Stimulated activated CD8-positive, alpha-beta memory T cell treated with anti-CD3 and anti-CD28 coated beads, Interleukin-4, amount 100 ng/mL, for 48 hours (primary cell): ENCODE measurements around the gene CLIC4.
"Not testable (repeated sequence)": the region's sequence is repeated elsewhere in the genome, so short reads cannot be mapped to it uniquely, and the experiment has no call there.

Source experiments
- DNase-seq: peaks from one replicate; pipeline ENCODE4 v3.0.0-alpha.2; 2020

The CLIC4 gene

DNA sequence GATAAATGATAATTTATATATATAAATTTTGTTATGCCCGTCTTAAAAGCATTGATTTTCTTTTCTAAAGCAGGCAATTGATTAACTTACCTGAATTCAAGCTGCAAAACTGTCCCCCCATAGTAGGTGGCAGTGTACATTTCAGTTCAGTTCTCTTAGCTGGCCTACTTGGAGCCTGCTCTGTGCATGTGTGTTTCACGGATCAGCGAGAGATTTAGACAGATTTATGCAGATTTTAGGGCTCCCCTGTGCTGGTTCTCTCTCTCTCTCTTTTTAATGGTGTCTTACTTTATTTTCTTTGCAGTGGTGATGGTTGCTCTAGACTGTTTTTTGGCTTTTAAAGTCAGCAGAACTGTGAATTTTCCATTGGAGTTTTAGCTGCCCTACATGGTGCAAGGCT lies 30.7 kb downstream of the CLIC4 start:
- DNase-seq: no peak

DNA sequence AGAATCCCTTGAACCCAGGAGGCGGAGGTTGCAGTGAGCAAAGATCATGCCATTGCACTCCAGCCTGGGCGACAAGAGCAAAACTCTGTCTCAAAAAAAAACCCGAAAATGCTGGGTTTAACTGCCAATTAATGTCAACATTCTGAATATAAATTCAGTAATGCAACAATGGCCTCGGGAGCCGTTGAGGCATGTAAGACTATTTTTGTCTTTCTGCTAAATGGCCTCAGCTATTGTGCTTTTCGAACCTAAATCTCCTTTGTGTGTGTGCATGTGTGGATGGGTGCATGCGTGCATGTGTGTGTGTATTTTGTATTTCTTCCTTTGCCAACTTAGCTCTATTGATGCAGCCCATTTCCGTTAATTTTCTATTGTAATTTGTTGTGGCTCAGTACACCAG lies 31.6 kb downstream of the CLIC4 start:
- DNase-seq: no peak

DNA sequence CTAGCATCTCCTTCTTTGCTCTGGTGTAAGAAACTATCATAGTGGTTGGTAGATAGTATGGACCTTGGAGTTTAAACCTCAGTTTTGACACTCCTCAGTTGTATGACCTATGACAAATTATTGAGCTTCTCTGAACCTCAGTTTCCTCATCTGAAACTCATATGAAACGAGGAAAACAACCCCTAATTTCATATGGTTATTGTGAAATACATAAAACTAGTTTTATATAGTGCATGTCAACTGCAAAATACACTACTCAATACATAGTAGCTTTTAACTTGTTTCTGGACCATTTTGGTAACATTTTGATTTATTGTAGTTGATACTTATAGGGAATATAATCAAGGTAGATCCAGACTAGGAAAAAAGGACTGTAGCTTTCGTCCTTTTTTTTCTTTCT lies 32.9 kb downstream of the CLIC4 start:
- no peak for DNase-seq

DNA sequence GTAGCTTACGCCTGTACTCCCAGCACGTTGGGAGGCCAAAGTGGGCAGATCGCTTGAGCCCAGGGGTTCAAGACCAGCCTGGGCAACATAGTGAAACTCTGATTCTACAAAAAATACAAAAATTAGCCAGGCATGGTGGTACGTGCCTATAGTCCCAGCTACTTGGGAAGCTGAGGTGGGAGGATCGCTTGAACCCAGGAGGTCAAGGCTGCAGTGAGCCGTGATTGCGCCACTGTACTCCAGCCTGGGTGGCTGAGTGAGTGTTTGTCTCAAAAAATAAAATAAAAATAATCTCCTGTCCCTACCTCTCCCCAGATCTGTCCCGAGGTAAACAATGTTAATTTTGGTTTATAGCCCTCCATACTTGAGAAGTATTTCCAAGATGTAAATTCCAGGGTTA lies 34.0 kb downstream of the CLIC4 start:
- not testable (repeated sequence) for DNase-seq

DNA sequence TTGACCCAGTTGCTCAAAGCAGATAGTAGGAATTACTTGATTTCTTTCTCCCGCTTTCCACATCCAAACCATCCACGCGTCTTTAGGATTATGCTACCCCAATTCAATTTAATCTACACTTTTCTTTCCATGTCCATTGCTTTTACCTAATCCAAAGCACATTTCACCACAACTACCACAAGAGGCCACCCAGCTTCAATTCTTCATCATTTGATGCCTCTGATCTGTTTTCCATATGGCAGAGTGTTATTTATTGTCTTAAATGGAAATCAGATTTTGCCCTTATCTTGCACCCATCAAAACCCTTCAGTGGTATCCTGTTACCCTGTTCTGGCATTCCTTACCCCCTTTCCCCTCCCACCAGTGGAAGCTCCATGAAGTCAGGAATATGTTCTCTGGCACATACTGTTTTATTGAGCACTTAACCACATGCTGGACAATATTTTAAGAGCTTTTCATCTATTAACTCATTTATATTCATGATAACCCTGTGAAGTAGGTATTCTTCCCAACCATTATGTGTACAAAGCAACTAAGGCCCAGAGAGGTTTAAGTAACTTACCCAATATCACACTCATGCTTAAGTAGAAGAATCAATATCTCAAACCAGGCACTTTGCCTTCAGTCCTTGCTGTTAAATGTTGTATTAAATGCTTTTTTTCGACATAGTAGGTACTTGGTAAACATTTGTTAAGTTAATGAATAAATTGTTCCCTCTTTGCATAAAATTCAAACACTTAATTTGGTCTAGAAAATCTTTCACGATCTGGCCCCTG lies 34.6 kb downstream of the CLIC4 start:
- DNase-seq: no peak

DNA sequence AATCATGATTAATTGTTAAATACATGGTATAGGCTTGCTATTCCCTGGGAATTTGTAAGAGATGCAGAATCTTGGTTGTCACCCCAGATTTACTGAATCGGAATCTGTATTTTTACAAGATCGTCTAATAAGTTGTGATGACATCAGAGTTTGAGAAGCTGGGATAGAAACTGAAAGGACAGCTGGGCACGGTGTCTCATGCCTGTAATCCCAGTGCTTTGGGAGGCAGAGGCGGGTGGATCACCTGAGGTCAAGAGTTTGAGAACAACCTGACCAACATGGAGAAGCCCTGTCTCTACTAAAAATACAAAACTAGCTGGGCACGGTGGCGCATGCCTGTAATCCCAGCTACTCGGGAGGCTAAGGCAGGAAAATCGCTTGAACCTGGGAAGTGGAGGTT lies 35.4 kb downstream of the CLIC4 start:
- DNase-seq: not testable (repeated sequence)

DNA sequence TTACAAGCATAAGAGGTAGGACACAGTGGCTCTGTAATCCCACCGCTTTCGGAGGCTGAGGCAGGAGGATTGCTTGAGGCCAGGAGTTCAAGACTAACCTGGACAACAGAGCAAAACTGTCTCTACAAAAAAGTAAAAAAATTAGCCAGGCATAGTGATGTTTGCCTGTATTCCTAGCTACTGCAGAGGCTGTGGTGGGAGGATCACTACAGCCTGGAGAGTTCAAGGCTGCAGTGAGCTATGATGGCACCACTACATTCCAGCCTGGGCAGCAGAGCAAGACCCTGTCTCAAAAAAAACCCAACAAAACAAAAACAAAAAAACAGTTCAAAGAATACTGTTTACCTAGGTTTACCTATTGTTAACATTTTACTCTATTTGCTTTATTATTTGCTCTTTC lies 37.4 kb downstream of the CLIC4 start:
- no peak for DNase-seq

DNA sequence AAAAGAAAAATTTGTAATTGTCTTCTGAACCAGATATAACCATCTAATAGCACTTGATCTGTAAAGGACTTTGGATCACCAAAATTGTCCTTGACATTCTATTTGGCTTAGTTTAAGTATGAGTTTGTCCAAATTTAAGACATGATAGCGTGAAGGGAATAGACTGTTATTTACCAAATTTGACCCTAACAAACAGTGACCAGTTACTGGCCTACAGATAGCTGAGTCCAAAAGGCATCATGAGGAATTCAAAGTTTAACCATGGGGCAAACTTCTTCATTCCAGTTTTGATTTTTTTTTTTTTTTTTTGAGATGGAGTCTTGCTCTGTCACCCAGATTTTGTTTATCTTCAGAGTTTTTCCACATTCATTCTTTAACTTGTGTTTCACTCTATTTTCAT lies 38.5 kb downstream of the CLIC4 start:
- DNase-seq: no peak

DNA sequence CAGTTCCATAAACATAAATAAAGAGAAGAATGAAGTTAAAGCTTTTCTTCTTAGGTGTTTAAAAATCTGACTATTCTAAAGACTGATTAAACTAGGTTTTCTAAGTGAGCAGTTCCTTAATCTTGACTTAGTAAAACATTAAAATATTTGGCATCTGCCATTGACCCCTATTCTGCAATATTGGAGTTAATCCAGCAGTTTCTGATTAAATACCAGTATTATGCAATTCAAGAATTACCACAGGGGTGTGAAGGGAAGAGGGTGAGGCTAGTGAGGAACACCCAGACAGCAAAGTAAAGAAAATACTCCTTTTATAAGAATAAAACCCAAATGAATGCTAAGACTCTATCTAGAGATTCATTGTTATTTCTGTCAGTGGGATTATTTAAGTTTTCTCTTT lies 40.9 kb downstream of the CLIC4 start:
- no peak for DNase-seq

DNA sequence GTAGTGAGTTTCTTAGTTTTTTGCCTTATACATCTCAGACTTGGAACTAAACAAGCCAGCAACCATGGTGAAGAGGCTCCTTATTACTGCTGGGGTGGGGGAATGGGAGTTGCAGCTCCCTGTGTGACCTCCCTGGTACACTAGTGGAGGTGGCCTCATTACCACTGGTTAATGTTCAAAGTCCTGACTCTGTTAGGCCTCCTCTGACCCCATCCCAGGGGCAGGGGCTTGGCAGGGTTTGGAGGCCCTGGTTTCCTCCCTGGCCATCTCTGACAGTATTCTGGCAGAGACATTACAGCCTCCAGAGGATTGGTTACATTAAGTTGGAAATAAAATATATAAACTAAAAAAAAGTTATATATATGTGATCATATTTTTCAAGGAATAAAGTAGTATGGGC lies 45.2 kb downstream of the CLIC4 start:
- no peak for DNase-seq

DNA sequence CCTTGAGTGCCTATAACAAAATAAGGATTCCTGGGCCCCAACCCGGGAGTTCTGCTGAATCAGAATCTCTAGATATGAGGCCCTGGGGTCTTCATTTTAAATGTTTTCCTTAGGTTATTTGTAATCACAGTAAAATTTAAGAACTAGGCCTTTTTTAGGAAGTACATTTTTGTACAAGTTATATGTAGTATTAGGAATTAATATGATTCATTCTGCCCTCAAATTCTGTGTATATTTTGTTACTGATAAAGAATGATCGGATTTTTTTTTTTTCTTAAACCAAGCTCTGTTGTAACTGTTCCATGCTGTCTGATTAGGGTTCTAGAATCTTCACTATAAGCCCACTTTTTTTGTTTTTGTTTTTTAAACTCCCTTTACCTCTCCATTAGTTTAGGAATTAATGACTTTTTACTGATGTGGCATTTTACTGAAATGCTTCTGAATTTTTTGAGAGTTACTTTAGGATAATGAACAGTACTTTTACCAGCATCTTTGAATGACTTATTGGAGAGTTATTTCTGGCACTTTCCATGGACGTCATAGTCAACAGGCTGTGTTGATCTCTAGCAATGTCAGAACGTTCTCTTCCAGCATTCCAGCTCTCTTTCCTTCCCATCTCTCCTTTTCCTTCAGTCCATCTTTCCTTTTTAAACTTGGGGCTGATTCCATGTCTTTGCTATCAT lies 48.3 kb downstream of the CLIC4 start:
- DNase-seq: no peak

DNA sequence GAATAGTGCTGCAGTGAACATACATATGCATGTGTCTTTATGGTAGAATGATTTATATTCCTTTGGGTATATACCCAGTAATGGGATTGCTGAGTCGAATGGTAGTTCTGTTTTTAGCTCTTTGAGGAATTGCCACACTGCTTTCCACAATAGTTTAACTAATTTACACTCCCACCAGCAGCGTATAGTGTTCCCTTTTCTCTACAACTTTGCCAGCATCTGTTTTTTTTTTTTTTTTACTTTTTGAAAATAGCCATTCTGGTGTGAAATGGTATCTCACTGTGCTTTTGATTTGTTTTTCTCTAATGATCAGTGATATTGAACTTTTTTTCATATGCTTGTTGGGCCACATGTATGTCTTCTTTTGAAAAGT lies 48.9 kb downstream of the CLIC4 start:
- DNase-seq: not testable (repeated sequence)

DNA sequence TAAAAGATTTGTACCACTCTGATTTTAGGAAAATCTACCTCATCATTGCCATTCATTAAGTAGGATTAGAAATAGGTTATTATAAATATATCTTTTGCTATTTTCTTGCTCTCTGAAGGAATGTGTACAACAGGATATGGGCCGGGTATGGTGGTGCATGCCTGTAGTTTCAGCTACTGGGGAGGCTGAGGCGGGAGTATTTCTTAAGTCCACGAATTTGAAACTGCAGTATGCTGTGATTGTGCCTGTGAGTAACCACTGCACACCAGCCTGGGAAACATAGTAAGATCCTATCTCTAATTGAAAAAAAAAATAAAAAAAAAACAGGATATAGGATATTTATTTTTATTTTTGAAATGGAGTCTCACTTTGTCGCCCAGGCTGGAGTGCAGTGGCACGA lies 50.0 kb downstream of the CLIC4 start:
- DNase-seq: no peak

DNA sequence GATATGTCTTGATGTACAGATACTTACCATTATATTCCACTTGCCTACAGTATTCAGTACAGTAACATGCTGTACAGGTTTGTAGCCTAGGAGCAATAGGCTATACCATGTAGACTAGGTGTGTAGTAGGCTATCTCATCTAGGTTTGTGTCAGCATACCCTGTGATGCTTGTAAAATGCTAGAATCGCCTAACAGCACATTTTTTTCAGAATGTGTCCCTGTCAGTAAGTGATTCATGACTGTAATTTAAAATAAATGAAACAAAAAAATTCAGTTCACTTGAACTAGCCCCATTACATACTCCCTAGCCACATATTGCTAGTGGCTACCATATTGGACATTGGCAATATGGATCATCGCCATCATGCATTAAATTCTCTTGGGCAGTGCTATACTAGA lies 51.3 kb downstream of the CLIC4 start:
- no peak for DNase-seq

DNA sequence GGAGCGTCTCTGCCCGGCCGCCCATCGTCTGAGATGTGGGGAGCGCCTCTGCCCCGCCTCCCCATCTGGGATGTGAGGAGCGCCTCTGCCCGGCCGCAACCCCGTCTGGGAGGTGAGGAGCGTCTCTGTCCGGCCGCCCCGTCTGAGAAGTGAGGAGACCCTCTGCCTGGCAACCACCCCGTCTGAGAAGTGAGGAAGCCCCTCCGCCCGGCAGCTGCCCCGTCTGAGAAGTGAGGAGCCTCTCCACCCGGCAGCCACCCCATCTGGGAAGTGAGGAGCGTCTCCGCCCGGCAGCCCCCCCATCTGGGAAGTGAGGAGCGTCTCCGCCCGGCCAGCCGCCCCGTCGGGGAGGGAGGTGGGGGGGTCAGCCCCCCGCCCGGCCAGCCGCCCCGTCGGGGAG lies 54.0 kb downstream of the CLIC4 start:
- not testable (repeated sequence) for DNase-seq

DNA sequence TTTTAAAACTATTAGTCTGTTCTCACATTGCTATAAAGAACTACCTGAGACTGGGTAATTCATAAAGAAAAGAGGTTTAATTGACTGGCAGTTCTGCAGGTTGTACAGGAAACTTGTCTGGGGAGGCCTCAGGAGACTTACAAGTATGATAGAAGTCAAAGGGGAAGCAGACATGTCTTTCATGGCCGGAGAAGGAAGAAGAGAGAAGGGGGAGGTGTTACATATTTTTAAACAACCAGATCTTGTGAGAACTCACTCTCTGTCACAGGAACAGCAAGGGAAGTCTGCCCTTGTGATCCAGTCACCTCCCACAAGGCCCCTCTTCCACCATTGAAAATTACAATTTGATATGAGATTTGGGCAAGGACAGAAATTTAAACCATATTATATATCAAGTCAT lies 55.9 kb downstream of the CLIC4 start:
- DNase-seq: no peak

DNA sequence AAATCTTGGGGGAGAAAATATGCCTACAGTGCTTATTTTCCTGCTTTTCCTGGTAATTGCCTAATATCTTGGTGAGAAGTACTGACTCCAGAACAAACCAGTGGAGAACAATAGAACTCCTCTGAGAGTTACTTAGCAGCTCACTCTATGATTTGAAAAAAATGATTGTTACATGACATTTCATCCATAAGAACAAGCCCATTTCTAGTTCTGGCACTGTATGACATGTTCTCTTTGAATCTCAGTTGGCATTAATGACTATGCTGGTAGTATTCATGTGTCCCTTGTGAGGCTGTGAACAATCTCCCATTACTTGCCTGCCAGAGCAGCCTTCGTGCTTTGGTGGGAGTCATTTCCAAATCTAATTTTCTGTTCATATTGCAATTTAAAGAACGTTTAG lies 58.0 kb downstream of the CLIC4 start:
- DNase-seq: no peak

DNA sequence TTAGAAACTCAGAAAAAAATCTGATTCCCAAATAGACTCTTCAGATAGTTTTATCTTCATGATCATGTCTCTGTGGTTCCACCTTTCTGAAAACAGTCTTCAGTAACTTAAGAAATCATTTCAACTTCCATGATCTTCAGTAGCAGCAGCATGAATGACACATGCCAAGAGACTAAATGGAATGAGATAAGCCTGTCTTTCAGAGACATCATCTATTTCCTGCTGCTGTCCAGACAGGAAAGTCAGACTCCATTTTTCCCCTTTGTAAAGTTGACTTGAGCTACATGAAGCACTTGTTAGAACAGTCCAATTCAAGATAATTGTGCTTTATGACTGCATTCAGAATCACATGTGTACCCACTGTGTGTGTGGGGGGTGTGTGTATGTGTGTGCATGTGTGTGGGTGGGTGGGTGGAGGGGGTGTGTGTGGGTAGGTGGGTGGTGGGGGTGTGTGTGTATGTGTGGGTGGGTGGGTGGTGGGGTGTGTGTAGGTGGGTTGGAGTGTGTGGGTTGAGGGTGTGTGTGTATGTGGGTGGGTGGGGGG lies 58.8 kb downstream of the CLIC4 start:
- no peak for DNase-seq

DNA sequence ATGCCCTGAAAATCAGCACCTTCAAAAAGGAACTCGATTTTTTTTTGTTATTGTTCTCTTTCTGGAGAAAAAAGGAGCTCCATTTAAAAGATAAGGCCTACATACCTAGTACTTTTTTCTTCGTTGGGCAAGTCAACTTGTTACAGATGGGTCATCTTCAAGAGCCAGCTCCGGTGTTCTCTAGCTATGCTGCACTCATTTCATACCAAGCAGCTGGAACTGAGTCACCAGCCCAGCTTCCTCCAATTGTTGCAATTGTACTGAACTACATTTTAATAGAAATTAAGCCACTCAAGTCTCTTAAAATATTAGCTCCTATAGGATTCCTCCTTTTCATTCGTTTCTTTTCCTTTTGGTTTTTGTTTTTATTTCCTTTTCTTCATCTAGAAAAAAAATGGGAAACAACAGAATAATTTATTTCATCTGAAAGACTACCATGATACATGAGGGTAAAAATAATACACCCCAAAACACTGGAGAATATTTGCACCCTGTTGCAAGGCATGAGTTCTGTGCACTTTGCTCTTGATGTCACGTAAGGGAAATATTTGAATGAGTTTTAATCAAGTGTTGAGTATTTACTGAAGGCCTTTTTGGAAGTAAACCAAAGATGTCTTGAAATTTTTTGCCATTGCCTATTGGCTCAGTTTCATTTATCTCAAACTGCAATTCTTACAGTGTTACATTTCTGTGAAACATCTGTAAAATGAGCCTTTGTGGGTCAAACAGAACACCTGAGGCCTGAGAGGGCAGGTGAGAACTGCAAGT lies 60.5 kb downstream of the CLIC4 start:
- DNase-seq: no peak

DNA sequence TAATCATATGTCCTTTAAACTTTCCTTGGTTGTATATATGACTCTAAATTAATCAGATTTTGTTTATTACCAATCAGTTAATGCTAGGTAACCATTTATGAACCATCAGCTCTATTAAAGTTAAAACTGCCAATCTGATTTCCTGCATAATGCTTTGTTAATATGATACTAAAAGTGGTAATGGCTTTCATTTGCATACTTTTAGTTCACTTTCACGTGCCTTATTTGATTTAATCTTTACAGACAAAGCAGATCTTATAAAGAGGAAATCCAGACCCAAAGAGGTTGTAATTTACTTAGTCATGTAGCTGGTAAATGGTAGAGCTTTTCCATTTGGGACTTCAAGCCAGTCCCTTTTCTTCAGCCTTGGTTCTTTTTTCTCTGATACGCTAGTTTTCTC lies 61.3 kb downstream of the CLIC4 start:
- DNase-seq: no peak

DNA sequence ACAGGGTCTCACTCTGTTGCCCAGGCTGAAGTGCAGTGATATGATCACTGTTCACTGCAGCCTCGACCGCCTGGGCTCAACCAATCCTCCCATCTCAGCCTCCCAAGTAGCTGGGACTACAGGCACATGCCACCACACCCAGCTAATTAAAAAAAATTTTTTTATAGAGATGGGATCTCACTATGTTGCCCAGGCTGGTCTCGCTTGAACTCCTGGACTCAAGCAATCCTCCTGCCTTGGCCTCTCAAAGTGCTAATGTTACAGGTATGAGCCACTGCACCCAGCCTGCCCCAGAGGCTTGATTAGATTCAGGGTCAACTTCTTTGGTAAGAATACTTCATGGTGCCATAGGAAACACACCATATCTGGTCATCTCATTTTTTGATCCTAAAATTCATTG lies 66.2 kb downstream of the CLIC4 start:
- not testable (repeated sequence) for DNase-seq

DNA sequence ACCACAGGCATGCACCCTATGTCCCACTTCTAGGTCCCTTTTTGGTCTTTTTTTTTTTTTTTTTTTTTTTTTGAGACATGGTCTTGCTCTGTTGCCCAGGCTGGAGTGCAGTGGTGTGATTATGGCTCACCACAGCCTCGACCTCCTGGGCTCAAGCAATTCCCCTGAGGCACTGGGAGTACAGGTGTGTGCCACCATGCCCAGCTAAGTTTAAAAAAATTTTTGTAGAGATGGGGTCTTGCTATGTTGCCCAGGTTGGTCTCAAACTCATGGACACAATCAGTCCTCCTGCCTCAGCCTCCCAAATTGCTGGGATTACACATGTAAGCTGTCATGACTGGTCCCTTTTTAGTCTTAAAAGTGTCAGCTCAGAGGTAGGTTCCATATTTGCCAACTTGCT lies 75.0 kb downstream of the CLIC4 start:
- not testable (repeated sequence) for DNase-seq

DNA sequence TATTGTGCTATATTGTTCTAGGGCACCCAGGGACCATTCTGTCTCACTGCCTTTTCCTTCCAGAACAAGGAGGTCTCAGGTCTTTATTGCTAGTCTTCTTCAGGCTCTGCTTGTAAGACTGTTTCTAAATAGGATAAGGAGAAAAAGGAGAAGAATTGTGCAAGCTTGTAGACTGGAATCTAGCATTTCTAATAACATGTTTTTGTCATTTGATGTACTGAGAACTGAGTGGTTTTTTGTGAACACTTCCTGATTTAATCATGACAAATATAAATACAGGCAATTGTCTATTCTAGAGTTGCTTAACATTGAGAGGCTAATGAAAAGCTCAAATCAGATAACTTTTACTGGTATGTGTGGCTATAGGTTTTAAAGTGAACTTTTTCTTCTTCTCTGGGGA lies 77.6 kb downstream of the CLIC4 start:
- no peak for DNase-seq

DNA sequence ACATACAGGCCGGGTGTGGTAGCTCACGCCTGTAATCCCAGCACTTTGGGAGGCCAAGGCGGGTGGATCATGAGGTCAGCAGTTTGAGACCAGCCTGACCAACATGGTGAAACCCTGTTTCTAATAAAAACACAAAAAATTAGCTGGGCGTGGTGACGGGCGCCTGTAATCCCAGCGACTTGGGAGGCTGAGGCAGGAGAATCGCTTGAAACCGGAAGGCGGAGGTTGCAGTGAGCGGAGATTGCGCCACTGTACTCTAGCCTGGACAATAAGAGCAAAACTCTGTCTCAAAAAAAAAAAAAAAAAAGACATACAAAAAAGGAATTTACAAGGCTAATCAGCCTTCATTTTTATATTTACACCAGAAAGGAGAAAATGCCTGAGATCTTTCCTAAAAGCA lies 78.2 kb downstream of the CLIC4 start:
- not testable (repeated sequence) for DNase-seq
